NCI-H69 (cell line): ENCODE results near the gene LMTK3.

Experiments
- DNase-seq: peaks from one replicate; lab custom pipeline; 2025; lab: John Stamatoyannopoulos, UW

The LMTK3 gene

GRCh38 chr19:48508729-48509411, 2.8 kb downstream of the LMTK3 start:
- DNase-seq: no peak

GRCh38 chr19:48507911-48508439, 3.7 kb downstream of the LMTK3 start:
- DNase-seq: no peak

- DNase-seq: peak; percentile 82
These were observed 5.4 kb downstream of the LMTK3 start for GRCh38 chr19:48506138-48506733.

- no peak for DNase-seq
These were observed 9.2 kb downstream of the LMTK3 start for GRCh38 chr19:48502350-48503018.

- DNase-seq: peak; percentile 99
These were observed 9.9 kb downstream of the LMTK3 start for GRCh38 chr19:48501494-48502349.

- no peak for DNase-seq
These were observed 10.7 kb downstream of the LMTK3 start for GRCh38 chr19:48500830-48501493.

GRCh38 chr19:48499316-48500090, 12.1 kb downstream of the LMTK3 start:
- DNase-seq: peak; percentile 42

GRCh38 chr19:48498595-48499311, 12.9 kb downstream of the LMTK3 start:
- peak; percentile 29 for DNase-seq

- DNase-seq: no peak
These were observed 13.7 kb downstream of the LMTK3 start for GRCh38 chr19:48497728-48498594.

- peak; percentile 35 for DNase-seq
These were observed 14.5 kb downstream of the LMTK3 start for GRCh38 chr19:48496959-48497727.

- no peak for DNase-seq
These were observed 16.2 kb downstream of the LMTK3 start for GRCh38 chr19:48495396-48495795.

GRCh38 chr19:48493718-48494401, 17.8 kb downstream of the LMTK3 start:
- no peak for DNase-seq

GRCh38 chr19:48492925-48493717, 18.5 kb downstream of the LMTK3 start:
- DNase-seq: peak; percentile 99

- peak; percentile 40 for DNase-seq
These were observed 19.9 kb downstream of the LMTK3 start for GRCh38 chr19:48491793-48492123.

- DNase-seq: peak; percentile 88
These were observed 20.4 kb downstream of the LMTK3 start for GRCh38 chr19:48490981-48491792.

- peak; percentile 65 for DNase-seq
These were observed 21.9 kb downstream of the LMTK3 start for GRCh38 chr19:48489608-48490216.
